ENCODE data around the gene VRK3.
"Not testable (repeated sequence)": the region's sequence is repeated elsewhere in the genome, so short reads cannot be mapped to it uniquely, and the experiment has no call there.

DNA sequence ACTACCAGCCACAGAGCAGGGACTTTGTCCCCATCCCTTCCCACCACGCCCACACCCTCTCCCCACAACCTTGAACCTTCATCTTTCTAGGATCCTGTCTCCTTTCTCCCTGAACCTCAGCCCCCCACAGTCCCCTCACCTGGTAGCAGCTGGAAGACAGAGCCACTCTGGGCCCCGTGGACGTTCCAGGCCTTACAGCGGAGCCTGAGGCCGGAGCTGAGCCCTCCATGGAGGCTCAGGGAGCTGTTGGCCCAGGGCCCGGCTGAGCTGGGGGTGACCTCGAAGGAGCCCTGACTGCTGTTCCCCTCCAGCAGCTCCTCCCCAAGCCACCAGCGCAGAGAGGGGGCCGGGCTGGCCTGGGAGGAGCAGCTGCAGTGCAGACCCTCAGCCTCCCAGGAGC, 67.0 kb downstream of the VRK3 start:
- TF ChIP-seq POLR2AphosphoS5, POLR2A (IDR thresholded peaks at IDR 0.05; ENCODE audit: low read depth, low read length): not testable (repeated sequence)
